Nephron progenitor cell (in vitro differentiated cells): ENCODE data around the gene HS3ST3B1.

Source experiments
- DNase-seq: peaks from one replicate; pipeline ENCODE4 v3.0.0; 2021
- H3K27ac Mint-ChIP-seq: 2 replicates; pipeline ENCODE4 v1.8.0; 2021; ENCODE audit warnings: mild to moderate bottlenecking, moderate library complexity, mixed read lengths
- H3K27me3 Mint-ChIP-seq: 2 replicates; pipeline ENCODE4 v1.8.0; 2021; ENCODE audit warnings: mild to moderate bottlenecking, low read depth, mixed read lengths; ENCODE audit not compliant: poor library complexity
- H3K36me3 Mint-ChIP-seq: 2 replicates; pipeline ENCODE4 v1.8.0; 2021; ENCODE audit warnings: low read depth, mixed read lengths
- H3K4me1 Mint-ChIP-seq: 2 replicates; pipeline ENCODE4 v1.8.0; 2021; ENCODE audit warnings: mixed read lengths
- H3K4me3 Mint-ChIP-seq: 2 replicates; pipeline ENCODE4 v1.8.0; 2021; ENCODE audit warnings: mild to moderate bottlenecking, moderate library complexity, mixed read lengths
- H3K9me3 Mint-ChIP-seq: 2 replicates; pipeline ENCODE4 v1.8.0; 2021; ENCODE audit warnings: mild to moderate bottlenecking, moderate library complexity, mixed read lengths
- TF ChIP-seq, protein P1 (sequence below): fragments of 200-600 bp; sonication (generic); IDR thresholded peaks from 2 replicates; pipeline ENCODE4 v1.5.0; 2021; ENCODE audit warnings: antibody characterized with exemption

HS3ST3B1 gene

DNA sequence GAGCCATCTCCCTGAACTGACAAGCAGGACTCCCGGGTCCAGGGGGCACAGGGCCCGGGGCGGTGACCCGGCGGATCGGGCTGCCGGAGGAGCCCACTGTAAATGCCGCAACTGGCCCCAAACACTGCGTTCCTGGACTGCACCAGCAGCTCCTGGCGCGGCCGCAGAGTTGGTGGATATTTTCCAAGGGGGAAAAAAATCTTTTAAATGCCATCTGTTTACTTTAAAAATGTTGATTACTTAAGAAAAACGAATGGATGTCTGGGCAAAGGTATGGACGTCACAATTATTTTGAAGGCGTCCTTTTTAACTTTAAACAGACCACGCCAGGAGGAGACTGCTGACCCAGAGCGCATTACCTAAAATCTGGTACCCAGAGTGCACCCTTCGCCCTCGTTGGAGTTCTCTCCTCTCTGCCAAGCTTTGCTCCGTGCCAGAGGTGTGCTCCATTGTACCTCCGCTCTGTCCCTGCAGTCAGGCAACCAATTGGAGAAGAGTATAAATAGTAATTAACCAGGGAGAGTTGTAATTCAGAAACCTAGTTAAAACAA is 3.4 kb downstream of the HS3ST3B1 start:
- Mint-ChIP-seq H3K4me1 (peaks cover 66% of the 10 kb centered on the region), H3K4me3 (peak overlapping the region; percentile 84), H3K36me3 (no peaks in the 10 kb centered on the region), H3K9me3 (no peaks in the 10 kb centered on the region), H3K27ac (peak overlapping the region; percentile 66), H3K27me3 (peaks cover 20% of the 10 kb centered on the region)
- DNase-seq: no peak
- TF ChIP-seq, protein P1, sequence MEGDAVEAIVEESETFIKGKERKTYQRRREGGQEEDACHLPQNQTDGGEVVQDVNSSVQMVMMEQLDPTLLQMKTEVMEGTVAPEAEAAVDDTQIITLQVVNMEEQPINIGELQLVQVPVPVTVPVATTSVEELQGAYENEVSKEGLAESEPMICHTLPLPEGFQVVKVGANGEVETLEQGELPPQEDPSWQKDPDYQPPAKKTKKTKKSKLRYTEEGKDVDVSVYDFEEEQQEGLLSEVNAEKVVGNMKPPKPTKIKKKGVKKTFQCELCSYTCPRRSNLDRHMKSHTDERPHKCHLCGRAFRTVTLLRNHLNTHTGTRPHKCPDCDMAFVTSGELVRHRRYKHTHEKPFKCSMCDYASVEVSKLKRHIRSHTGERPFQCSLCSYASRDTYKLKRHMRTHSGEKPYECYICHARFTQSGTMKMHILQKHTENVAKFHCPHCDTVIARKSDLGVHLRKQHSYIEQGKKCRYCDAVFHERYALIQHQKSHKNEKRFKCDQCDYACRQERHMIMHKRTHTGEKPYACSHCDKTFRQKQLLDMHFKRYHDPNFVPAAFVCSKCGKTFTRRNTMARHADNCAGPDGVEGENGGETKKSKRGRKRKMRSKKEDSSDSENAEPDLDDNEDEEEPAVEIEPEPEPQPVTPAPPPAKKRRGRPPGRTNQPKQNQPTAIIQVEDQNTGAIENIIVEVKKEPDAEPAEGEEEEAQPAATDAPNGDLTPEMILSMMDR: no peak

DNA sequence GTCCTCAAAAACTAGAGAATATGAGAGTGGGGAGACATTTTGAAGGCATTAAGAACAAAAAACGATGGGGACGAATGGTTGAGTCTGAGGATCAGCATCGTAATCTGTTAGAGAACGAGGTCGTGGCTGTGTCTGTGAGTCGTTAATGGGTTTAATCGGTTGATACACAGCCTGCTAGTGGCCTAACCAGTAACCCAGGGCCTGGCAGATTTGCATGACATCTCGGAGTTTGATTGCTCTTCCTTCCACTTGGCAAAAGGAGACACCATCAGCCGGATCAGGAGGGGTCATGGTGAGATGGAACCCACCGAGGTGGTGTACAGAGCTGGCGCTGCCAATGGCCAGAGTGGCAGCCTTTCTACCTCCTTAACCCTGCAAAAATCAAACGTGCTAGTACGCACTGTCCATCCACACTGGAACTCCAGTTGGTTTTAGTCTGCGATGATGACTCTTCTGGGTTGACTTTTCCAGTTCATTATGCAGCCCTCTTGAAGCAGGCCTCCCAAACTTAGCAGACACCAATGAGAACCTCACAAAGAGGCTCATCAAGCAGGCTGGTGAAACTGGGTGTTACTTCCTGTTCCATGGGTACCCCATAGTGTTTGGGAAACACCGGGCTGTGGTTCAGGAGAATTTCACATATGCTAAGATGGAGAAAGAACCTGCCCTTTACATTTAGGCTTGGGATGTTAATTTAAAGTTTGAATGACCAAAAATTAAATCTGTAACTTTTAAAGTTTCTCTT is 4.1 kb downstream of the HS3ST3B1 start:
- DNase-seq: no peak

DNA sequence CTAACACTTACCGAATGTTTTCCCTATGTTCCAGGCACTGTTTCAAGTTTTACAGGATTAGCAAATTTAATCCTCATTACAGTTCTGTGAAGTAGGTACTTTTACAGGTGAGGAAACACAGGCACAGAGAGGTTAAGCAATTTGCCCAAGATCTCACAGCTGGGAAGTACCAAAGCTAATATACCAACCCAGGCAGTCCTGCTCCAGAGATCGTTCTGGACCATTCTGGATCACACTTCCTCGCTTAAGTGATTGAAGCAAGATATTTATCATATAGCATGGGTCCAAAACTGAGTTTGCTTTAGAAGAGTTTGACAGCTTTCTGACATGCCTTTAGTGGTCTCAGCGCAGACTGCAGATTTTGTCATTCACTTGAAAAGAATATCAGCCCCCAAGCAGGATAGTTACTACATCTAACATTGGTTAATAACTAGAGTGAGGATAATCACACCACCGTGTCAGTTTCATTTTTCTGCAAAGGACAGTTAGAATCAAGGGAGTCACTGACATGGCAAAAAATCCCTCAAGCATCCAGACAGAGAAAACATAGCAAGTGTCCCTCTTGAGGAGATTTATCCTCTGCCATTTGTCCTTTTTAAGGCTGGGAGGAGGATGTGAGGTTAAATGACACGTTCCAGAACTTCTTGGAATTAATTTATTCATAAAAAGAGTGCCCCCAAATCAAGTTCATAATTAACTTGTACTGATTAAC is 5.1 kb downstream of the HS3ST3B1 start:
- Mint-ChIP-seq H3K9me3 (no peaks in the 10 kb centered on the region), H3K27ac (no peak overlapping the region), H3K4me1 (peaks cover 65% of the 10 kb centered on the region), H3K4me3 (peak overlapping the region; percentile 84), H3K36me3 (peaks cover 5% of the 10 kb centered on the region), H3K27me3 (peaks cover 5% of the 10 kb centered on the region)
- TF ChIP-seq, protein P1: no peak
- DNase-seq: no peak

More for the DNA sequence above, 4.1 kb downstream of the HS3ST3B1 start:
- TF ChIP-seq, protein P1: no peak
- Mint-ChIP-seq H3K27me3 (peaks cover 13% of the 10 kb centered on the region), H3K9me3 (no peaks in the 10 kb centered on the region), H3K36me3 (no peaks in the 10 kb centered on the region), H3K27ac (peak overlapping the region; percentile 66), H3K4me1 (peaks cover 64% of the 10 kb centered on the region), H3K4me3 (peak overlapping the region; percentile 84)

DNA sequence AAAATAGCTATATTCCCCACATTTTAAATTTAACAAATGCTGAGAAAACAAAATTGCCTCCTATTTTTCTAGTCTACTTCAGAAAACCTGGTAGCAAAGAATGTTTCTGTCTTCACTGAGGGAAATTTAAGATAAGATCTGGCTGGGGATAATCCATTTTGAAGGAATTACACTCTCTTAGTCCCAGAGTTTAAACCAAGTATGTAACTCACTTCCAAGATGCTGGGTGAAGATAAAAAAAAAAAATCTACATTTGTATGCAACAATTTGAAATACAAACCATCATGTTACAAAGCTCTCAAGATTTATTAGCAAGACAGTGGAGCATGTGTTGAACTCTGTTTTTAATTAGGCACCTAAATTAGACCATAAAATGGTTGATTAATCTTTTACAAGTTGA is 5.7 kb downstream of the HS3ST3B1 start:
- TF ChIP-seq, protein P1: no peak
- no peak overlapping the region for H3K27ac Mint-ChIP-seq
- DNase-seq: no peak
- peaks cover 10% of the 10 kb centered on the region for H3K36me3 Mint-ChIP-seq
- peaks cover 69% of the 10 kb centered on the region for H3K4me1 Mint-ChIP-seq
- peak overlapping the region; percentile 84 for H3K4me3 Mint-ChIP-seq
- H3K27me3 Mint-ChIP-seq: peaks cover 8% of the 10 kb centered on the region
- no peaks in the 10 kb centered on the region for H3K9me3 Mint-ChIP-seq

DNA sequence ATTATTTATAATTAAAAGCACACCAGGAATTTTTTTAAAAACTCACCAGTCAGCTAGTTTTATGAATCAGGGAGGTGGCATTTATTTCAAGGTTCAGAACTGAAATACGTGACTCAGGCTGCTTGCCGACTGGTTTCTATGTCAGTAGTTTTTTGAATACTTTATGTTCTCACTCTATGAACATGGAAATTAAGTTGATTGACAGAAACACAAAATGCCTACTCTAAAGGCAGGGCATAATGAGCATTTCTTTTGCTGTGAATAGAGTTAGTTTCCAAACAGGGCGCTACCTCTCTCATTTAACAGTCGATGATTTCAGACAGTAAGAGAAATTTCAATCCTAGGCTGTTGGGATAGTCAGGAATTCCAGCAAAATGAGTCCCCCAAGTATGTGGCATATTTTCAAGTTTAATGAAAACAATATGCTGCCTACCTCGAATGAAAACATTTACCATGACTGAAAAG is 6.7 kb downstream of the HS3ST3B1 start:
- peak overlapping the region; percentile 61 for H3K27ac Mint-ChIP-seq
- H3K4me1 Mint-ChIP-seq: peaks cover 79% of the 10 kb centered on the region

More for the DNA sequence above, 6.7 kb downstream of the HS3ST3B1 start:
- Mint-ChIP-seq H3K36me3 (peaks cover 20% of the 10 kb centered on the region), H3K27me3 (peaks cover 8% of the 10 kb centered on the region), H3K4me3 (peak overlapping the region; percentile 68), H3K9me3 (no peaks in the 10 kb centered on the region)
- TF ChIP-seq, protein P1: no peak
- no peak for DNase-seq
